ENCODE results near the gene CHRNA1.

- TF ChIP-seq CTCF (IDR thresholded peaks at IDR 0.05; ENCODE audit: insufficient read depth, low read length, poor library complexity, severe bottlenecking) (no peak), EZH2phosphoT487 (conservative IDR thresholded peaks at IDR 0.05; ENCODE audit: low read length) (no peak)
Measured at GRCh38 chr2:174713686-174714085, 50.6 kb downstream of the CHRNA1 start.

Data from SU-DHL-6 (cell line).